ENCODE results near the gene MAPK6.
"Not testable (repeated sequence)": the region's sequence is repeated elsewhere in the genome, so short reads cannot be mapped to it uniquely, and the experiment has no call there.

MAPK6 gene

GRCh38 chr15:52018693-52019393 lies at the start of gene MAPK6:
Gene MAPK6, plus strand, starts transcription at chr15:52019219. Its CDS starts 27,242 bp downstream, at chr15:52046461.
- peak; percentile 95 for DNase-seq

- no peak for DNase-seq
Observed at GRCh38 chr15:51969728-51970127, 49.3 kb upstream of the MAPK6 start.

GRCh38 chr15:51970132-51970817 lies 48.7 kb upstream of the MAPK6 start:
- DNase-seq: no peak

DNA sequence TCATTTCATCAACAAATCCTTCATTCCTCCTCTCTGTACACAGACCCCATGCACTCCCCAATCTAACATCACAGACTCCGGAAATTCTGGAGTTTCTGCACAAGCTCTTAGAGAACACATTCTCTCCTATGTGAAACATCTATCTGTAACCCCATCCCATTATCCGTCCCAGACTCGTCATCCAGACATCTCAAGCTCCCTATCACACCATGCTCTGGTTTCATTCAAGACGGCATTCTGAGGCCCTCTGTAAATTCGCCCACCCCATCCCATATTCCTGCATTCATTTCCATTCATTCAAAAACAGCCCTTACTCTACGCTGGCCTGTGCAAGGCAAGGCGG lies 48.0 kb upstream of the MAPK6 start:
- no peak for DNase-seq

DNA sequence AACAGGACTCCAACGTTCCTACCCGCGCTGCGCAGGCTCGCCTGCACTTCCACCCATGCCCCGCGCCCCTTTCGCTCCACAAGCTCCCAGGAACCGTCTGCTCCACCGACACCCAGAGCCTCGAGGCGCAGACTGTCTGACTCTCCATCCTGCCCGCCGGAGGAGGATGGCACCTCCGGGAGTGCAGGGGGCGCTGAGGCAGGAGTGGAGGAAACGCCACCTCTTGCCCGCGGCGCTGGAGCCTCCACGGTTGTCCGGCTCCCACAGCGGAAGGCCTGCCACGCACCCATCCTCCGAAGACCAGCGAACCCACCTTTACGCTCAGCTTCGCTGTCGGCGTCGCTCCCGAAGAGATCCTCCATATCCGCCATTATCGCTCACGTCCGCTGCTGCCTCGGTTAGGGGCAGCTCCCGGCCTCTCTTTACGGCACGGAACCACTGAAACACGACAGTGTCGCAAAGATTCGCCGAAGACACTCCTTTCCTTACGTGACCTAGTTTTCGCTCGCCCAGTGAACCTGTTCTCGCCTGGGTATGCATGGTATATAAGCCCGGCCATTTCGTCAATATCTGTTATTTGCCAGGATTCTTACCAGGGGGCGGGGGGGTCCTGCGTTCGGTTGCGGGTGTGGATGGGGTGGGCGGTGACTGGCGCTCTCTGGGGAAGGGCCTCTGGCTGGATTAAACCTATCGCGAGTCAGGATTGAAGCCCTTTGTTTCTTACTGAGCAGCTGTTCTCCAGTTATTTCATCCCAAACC lies 47.5 kb upstream of the MAPK6 start, which contains the start of gene LEO1:
Gene LEO1 (minus strand): TSS at position 404 of the 759 bp plus-strand sequence. CDS start 33 bp downstream, at position 371.
- DNase-seq: peak; percentile 92

GRCh38 chr15:51973220-51973619 lies 45.8 kb upstream of the MAPK6 start:
- DNase-seq: no peak

DNA sequence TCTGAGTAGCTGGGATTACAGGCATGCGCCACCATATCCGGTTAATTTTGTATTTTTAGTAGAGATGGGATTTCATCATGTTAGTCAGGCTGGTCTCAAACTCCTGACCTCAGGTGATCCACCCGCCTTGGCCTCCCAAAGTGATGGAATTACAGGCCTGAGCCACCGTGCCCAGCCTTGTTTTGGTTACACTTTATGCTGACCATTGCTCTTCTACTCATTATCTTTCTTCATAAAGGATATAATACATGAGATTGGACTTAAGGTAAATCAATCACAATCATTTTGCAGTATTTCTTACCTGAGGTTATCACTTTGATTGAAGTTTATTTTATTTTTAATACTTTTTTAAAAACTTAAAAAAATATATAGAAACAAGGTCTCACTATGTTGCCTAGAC lies 45.2 kb upstream of the MAPK6 start:
- no peak for DNase-seq

DNA sequence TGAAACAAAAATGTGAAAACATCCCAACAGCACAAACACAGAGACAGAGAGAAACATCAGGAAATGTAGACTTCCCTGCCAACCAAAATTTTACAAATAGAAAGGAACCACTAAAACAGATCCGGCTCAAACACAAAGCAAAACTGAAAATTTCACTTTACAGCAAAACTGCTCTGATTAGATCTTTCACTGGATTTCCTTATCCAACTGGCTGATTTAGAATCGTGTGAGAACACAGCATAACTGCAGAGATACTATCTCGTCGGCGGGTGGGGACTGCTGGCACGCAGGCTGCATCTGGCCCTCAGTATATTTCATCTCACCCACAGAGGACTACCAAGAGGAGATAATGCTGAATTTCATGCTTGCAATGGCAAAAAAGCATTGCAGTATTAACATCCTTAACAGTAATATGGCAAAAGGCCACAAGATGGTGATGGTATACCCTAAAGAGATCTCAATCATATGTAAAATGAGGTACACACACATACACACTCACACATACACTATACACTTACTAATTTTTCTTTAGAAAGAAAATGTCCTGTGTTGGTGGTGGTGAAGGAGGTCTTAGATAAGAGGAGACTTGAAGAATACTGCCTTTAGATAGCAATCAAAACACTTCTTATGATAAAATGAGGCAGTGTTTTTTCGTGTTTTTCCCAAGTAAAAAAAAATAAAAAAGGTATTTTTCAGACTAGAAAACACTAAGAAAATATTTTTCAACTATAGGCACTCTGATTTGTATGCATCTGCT lies 36.8 kb upstream of the MAPK6 start:
- peak; percentile 74 for DNase-seq

DNA sequence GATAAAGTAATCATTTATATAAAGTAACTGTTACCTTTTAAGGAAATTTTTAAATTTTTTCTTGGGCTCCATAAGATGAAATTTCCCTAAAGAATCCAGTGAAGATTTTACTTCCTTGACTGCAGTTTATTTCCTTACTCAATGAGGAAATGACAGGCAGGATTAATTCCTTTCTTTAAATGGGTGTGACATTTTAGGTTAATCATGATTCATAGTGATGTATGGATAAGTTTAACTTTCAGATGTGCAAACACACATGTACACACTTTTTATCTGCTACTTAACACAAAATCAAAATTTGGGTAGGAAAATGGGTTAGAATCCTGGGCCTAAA lies 36.3 kb upstream of the MAPK6 start:
- DNase-seq: no peak

DNA sequence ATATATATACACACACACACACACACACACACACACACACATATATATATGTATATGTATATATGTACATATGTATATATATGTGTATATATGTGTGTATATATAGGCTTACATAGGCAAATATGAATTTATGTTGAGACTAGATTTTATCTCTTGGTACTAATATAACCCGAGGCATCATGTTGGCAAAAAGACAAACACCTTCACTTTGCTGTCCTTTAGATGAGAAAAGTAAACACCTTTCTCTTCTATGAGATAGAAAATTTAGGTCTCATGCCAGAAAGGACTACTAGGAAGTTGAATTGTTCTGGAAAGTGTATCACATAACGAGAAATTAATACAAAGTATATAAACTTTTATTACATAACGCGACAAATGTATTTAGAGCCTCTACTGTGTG lies 27.9 kb upstream of the MAPK6 start:
- no peak for DNase-seq

DNA sequence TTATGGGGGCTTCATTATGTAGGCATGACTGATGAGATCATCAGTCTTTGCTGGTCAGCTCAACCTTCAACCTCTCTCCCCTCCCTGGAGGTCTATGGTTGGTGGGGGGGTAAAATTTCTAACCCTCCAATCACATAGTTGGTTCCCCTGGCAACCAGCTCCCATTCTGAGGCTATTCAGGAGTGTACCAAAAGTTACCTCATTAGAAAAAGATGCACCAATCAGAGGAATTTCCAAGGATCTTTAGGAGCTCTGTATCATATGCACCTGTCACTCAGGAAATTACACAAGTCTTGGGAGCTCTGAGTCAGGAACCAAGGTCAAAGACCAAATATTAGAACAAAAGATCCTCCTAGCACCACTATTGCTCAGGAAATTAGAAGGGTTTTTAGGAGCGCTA lies 26.1 kb upstream of the MAPK6 start:
- DNase-seq: no peak

GRCh38 chr15:52002351-52002750 lies 16.7 kb upstream of the MAPK6 start:
- DNase-seq: no peak

- DNase-seq: not testable (repeated sequence)
Observed at GRCh38 chr15:52003089-52003488, 15.9 kb upstream of the MAPK6 start.

DNA sequence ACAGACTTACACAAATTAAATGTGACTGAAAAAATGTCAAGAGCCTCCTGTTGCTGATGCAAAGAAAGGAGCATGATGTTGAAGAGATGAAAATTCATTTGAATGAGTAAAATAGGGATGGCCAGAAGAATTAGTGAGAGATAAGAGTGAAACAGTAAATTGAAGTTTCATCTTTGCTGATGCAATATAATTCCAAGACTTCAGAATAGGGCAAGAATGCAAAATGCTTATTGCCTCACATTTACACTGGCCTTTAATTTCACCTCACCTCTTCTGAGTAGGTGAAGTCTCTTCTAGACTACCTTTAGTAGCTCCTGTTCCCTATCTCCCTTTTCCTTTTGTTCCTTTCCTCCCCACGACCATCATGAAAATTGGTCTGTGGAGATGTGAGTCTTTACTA lies 15.3 kb upstream of the MAPK6 start:
- no peak for DNase-seq

DNA sequence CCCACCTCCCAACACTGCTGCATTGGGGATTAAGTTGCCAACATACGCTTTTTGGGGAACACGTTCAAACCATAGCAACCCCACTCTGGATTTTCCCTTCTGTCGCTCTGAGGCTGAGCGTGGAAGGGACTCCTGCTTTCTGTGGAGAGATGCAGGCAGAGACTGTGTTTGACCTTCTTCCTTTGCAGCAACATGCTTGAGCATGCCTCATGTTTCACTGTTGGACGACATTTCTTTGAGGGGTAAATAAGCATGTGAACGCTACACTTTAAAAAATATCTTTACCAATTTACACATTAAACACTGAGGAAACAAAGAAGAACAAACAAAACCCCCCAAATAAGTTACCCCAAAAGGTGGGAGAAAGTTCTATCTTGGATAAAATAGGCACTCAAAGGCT lies 14.2 kb upstream of the MAPK6 start:
- DNase-seq: no peak

DNA sequence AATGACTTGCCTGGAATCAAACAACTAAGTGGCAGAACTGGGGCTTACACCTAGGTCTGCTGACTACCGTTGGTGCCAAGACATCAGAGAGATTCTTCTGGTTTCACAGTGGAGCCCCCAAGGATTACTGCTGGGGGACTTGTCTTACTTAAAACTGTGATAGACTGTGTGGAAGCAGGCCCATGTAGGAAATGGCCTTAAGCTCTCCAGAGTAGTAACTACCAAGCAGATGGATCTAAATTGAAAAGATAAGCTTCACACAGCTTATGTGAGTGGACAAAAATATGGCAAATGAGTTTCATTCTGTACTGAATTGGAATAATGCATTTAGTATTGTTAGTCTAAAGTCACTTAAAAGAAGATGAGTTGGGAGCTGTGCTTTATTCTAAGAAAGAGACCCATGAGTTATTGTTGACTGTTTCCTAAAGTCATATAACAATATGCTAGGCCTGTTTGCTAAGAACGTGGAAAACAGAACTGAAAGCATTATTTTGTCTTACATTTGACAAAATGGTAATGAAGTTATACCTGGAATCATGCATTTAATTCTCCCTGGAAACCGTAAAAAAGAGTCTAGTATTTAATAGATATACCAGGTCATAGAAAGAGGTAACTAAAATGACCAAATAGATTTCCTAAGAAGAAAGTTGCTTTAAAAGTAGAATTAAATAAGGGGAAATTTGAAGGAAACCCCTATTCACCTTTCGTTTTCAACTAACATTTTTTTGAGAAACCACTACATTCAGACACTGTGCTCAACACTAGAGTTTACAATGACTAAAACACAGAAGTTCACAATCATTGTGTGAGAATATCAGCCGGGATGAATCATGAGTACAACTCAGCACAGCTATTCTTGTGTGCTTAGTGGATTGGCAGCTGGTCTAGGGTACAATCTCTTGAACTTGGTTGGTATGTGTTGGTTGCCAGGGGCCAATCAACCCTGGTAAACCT lies 13.0 kb upstream of the MAPK6 start:
- peak; percentile 44 for DNase-seq

DNA sequence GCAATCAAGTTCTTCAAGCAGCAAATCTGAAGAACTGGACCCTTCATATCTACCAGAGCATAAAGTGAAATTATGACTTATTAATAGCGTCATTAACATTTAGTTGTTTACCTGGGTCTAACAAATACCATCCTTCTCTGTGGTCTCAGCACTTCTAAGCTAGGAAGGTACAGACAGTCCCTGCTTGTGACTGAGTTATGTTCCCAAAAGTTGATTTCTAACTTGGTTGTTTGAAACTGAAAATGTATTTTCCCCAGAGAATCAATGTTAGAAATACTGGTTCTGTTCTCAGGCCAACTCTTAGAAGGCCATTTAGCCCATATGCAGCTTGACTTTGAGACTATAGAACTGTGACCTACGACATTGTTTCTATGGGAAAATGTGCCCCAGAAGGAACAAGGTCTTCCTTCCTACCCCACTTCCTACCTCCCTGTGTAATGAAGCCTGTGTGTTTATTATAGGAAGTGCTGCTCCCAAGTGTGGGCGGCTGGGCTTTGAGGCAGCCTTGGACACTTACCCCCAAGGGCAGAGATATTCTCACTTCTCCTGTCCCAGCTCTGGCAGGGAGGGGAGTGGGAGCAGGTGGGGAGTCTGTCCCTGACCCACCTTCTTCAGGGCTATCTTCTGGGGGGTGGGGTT lies 12.2 kb upstream of the MAPK6 start:
- DNase-seq: no peak

GRCh38 chr15:52008359-52008697 lies 10.7 kb upstream of the MAPK6 start:
- DNase-seq: peak; percentile 11

DNA sequence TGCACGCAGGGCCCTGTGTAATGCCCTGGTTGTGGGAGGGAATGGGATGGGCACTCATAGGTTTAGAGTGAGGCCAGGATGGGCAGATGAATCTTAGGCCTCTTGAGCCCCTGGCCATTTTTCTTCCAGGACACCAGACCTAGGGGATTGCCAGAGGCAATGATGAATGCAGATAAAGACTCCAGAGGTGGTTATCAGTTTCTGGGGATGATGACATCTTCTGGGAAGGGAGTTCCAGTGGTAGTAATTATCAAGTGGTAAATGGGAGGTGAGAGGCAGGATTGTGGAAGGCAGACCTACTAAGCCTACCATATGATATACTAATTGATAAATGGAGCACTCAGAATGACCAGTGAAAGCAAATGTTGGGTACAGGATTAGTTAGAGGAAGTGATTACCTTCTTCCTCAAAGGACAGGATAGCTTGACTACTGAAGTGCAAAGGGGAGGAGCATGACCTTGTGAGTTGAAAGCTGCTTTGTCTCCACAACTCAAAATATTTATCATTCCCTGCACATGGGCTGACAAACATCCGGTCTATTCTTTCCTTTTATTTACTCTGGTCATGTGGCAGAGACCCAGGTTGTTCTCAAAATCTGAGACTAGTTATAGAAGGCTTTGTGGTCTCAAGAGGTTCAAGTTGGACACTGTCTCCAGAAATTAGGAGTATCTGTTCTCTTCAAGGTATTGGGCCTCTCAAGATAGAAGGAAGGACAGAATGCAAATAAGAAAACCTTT lies 10.2 kb upstream of the MAPK6 start:
- no peak for DNase-seq

GRCh38 chr15:52010633-52011595 lies 8.1 kb upstream of the MAPK6 start:
- peak; percentile 88 for DNase-seq

All from activated CD4-positive, alpha-beta T cell treated with anti-CD3 and anti-CD28 coated beads for 48 hours (primary cell).